ENCODE results near the gene LTN1. TPM values are rescaled to one million over a fixed set of nuclear protein-coding genes. Genes with fewer than 3 reads are reported as not detected.

The LTN1 gene
- total RNA-seq, 1 experiment from 2014 or later = 23.9 TPM

GRCh38 chr21:29034678-29035077 lies 42.0 kb upstream of the LTN1 start:
- Histone ChIP-seq H3K23ac (ENCODE audit: insufficient read length, low read depth, low read length) (no peak overlapping the region), H3K9me3 (ENCODE audit: control insufficient read depth, low read depth, low read length) (no peaks in the 10 kb centered on the region), H3K4me2 (ENCODE audit: insufficient read depth, insufficient read length, low read length) (no peak overlapping the region), H3K9ac (ENCODE audit: extremely low read depth, insufficient read length, low read length) (no peak overlapping the region), H3K79me2 (ENCODE audit: insufficient read depth, low read length) (no peaks in the 10 kb centered on the region), H4K20me1 (ENCODE audit: control insufficient read depth, insufficient read depth, insufficient read length) (no peaks in the 10 kb centered on the region), H3K27ac (ENCODE audit: insufficient read length, low read depth, low read length) (no peak overlapping the region), H3K56ac (ENCODE audit: insufficient read length, low read depth, low read length) (no peak overlapping the region), H2BK20ac (ENCODE audit: low read depth, low read length, poor library complexity, severe bottlenecking) (no peak overlapping the region), H3K27me3 (ENCODE audit: insufficient read depth, low read length) (no peaks in the 10 kb centered on the region), H3K18ac (ENCODE audit: insufficient read length, low read depth, low read length) (no peak overlapping the region), H2AK5ac (ENCODE audit: insufficient read length, low read length) (no peak overlapping the region), H2BK12ac (ENCODE audit: insufficient read length, low read depth, low read length) (no peak overlapping the region), H3K4me1 (ENCODE audit: insufficient read depth, low read length) (no peaks in the 10 kb centered on the region), H2BK15ac (ENCODE audit: low read depth, low read length) (no peak overlapping the region), H3K14ac (ENCODE audit: insufficient read depth, low read length) (no peak overlapping the region), H3T11ph (ENCODE audit: low read length) (no peak overlapping the region), H2BK5ac (ENCODE audit: insufficient read length, low read length) (no peak overlapping the region), H4K8ac (replicated peaks; ENCODE audit: insufficient read length, low read depth, low read length) (no peak overlapping the region), H4K91ac (ENCODE audit: insufficient read length, low read depth, low read length) (no peak overlapping the region), H3K79me1 (ENCODE audit: insufficient read depth, low read depth, low read length, poor library complexity, severe bottlenecking) (no peaks in the 10 kb centered on the region), H4K5ac (ENCODE audit: insufficient read length, low read depth, low read length) (no peak overlapping the region), H2AFZ (ENCODE audit: low read length) (no peak overlapping the region), H3K23me2 (ENCODE audit: insufficient read length, low read depth, low read length, poor library complexity, severe bottlenecking) (no peaks in the 10 kb centered on the region), H2BK120ac (ENCODE audit: low read depth, low read length, poor library complexity, severe bottlenecking) (no peak overlapping the region), H3K4ac (ENCODE audit: low read depth, low read length) (no peak overlapping the region)
- TF ChIP-seq CTCF (conservative IDR thresholded peaks at IDR 0.05) = no peak
- H3K4me3 Mint-ChIP-seq = no peak overlapping the region
- H3K27me3 Mint-ChIP-seq (ENCODE audit: low read depth) = no peaks in the 10 kb centered on the region
- H3K9me3 Mint-ChIP-seq = no peaks in the 10 kb centered on the region
- DNase-seq = no peak
- no CpG with 5 or more reads among the region's 1 CpG for WGBS (ENCODE audit: extremely low coverage, insufficient read length, low lambda C conversion rate)
- no peaks in the 10 kb centered on the region for H3K4me1 Mint-ChIP-seq
- peaks cover 15 to 75% (median 58%) of the 10 kb centered on the region in 3 experiments; a peak in 6 of 7 replicates for H3K36me3 Mint-ChIP-seq (ENCODE audit: insufficient read depth in 1 of 3, low read depth in 3 of 3)
- H3K27ac Mint-ChIP-seq = no peak overlapping the region

All from H9 (cell line).